ENCODE data around the gene ZCWPW1.

ZCWPW1 gene

DNA sequence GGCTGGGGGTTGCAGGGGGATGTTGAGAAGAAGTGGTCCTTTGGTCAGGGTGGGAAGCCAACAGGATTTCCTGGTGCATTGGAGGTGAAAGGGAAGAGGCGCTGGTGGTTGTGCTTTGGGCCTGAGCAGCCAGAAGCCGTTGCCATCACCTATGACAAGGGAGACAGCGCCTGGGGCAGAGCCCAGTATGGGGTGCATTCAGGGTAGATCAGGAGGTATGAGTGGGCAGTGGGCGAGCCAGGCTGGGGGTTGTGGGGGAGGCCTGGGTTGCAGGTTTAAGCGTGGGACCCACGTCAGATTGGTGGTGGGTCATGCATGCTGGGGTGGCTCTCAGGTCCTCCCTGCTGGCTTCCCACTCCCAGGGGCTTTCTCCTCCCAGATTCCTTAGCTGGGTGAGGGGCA lies 76.8 kb downstream of the ZCWPW1 start:
- no peak for DNase-seq
